Cardiac muscle cell (in vitro differentiated cells and primary cell): Measurements from ENCODE around the gene ALCAM. TPM values are rescaled to one million over a fixed set of nuclear protein-coding genes. Genes with fewer than 3 reads are reported as not detected.

ENCODE experiments used
- DNase-seq, 2 donors: peaks; one replicate each; pipeline versions ENCODE4 v3.0.0 to v3.0.0-alpha.2; 2010 to 2017; ENCODE audit warnings: low read depth in 1 of 2, low spot score in 1 of 2
- H3K27ac ChIP-seq: fragments of 200-600 bp; sonication (generic); 2 replicates; pipeline ENCODE4 v1.5.1; 2016
- H3K27me3 ChIP-seq: fragments of 200-600 bp; sonication (generic); 2 replicates; pipeline ENCODE4 v1.6.0; 2016; ENCODE audit warnings: control low read depth
- H3K36me3 ChIP-seq: fragments of 200-600 bp; sonication (generic); 2 replicates; pipeline ENCODE4 v1.5.1; 2016; ENCODE audit warnings: control low read depth
- H3K4me1 ChIP-seq: fragments of 200-600 bp; sonication (generic); 2 replicates; pipeline ENCODE4 v1.8.1; 2017; ENCODE audit warnings: low read depth, mild to moderate bottlenecking, mixed run types
- H3K4me3 ChIP-seq: fragments of 200-600 bp; sonication (generic); 2 replicates; pipeline ENCODE4 v1.5.1; 2016; ENCODE audit warnings: mild to moderate bottlenecking
- H3K9me3 ChIP-seq: fragments of 200-600 bp; sonication (generic); 2 replicates; pipeline ENCODE4 v1.5.1; 2017; ENCODE audit warnings: low read depth, mild to moderate bottlenecking, control low read depth
- CTCF ChIP-seq: IDR thresholded peaks from 2 replicates; pipeline ENCODE4 v1.5.1; 2012; ENCODE audit warnings: low read depth, mild to moderate bottlenecking, low read length
- polyA plus RNA-seq: library from polyadenylated mRNA; unstranded; fragments of >200 nt; fragmentation: Nextera tagmentation; extraction: Ambion mirVana; gene quantifications from 2 replicates; pipeline ENCODE4 v1.2.1, GENCODE V29; 2016
- total RNA-seq: library from RNA; depleted of rRNA; stranded (reverse); fragments of >200 nt; gene quantifications from 2 replicates; pipeline ENCODE4 v1.2.3, GENCODE V29; 2016

ALCAM gene
- total and polyA plus RNA-seq, 2 experiments from 2014 or later = 15.3 to 28.9 TPM

- Histone ChIP-seq H3K27me3 (peaks cover 12% of the 10 kb centered on the region), H3K27ac (no peak overlapping the region), H3K4me3 (peak overlapping the region; percentile 53), H3K9me3 (no peaks in the 10 kb centered on the region), H3K4me1 (no peaks in the 10 kb centered on the region), H3K36me3 (no peaks in the 10 kb centered on the region)
- DNase-seq = peak; percentile 35 to 69
- no peak for TF ChIP-seq CTCF
These were observed 2.1 kb downstream of the ALCAM start for GRCh38 chr3:105368566-105369499.

DNA sequence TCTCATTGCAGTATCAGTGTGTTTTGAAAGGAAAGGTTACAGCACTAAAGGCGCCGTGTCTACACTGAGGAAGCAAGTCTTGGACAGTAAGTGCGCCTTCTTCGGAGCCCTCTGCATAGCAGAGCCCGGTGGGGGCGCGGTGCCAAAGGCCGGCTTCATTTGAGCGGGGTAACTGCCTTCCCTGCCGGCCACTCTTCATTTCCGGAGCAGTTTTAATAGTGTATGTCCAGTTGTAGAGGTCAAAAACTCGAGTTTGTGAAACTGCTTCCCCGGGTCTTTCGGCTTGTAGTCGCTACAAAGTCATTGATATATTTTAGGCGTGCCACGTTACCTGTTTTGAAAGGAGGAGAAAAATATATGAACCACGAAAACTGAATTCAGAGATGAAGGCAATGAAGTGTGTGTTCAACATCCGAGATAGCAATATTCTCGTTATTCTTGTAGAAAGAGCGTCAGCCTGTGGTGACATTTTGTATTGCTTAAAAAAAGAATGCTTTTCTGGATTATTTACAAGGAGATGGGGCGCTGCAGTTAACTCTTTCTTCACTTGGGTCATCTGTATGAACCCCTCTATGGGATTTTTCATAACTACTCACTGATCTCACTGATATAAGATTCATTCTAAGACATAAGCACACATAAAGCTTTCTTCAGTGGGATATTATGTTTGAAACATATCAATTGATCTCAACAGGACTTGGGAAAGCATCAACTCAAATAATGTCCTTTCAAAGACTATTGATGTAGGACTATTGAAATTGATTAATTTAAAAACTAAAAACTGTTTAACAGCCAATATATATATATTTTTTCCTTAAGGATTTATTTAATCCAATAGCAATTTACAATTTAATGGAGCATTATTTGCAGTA is 3.0 kb downstream of the ALCAM start:
- Histone ChIP-seq H3K27ac (no peak overlapping the region), H3K4me3 (peak overlapping the region; percentile 53), H3K36me3 (no peaks in the 10 kb centered on the region), H3K27me3 (peaks cover 11% of the 10 kb centered on the region), H3K9me3 (no peaks in the 10 kb centered on the region), H3K4me1 (no peaks in the 10 kb centered on the region)
- peak; percentile 75 to 80 for DNase-seq
- TF ChIP-seq CTCF = peak; percentile 76

- no peaks in the 10 kb centered on the region for H3K4me1 ChIP-seq
- DNase-seq = no peak
- H3K36me3 ChIP-seq = no peaks in the 10 kb centered on the region
- H3K9me3 ChIP-seq = no peaks in the 10 kb centered on the region
- H3K4me3 ChIP-seq = no peak overlapping the region
- no peaks in the 10 kb centered on the region for H3K27me3 ChIP-seq
- no peak for TF ChIP-seq CTCF
- no peak overlapping the region for H3K27ac ChIP-seq
These were observed 6.7 kb downstream of the ALCAM start for GRCh38 chr3:105373383-105373782.

GRCh38 chr3:105375750-105376511 is 9.2 kb downstream of the ALCAM start:
- no peak for DNase-seq
- no peaks in the 10 kb centered on the region for H3K9me3 ChIP-seq
- no peak overlapping the region for H3K4me3 ChIP-seq
- no peaks in the 10 kb centered on the region for H3K36me3 ChIP-seq
- H3K27me3 ChIP-seq = no peaks in the 10 kb centered on the region
- TF ChIP-seq CTCF = no peak
- no peaks in the 10 kb centered on the region for H3K4me1 ChIP-seq
- no peak overlapping the region for H3K27ac ChIP-seq

- Histone ChIP-seq H3K9me3 (no peaks in the 10 kb centered on the region), H3K27ac (no peak overlapping the region), H3K36me3 (no peaks in the 10 kb centered on the region), H3K4me3 (no peak overlapping the region), H3K27me3 (no peaks in the 10 kb centered on the region), H3K4me1 (no peaks in the 10 kb centered on the region)
- no peak for TF ChIP-seq CTCF
- no peak for DNase-seq
These were observed 11.0 kb downstream of the ALCAM start for GRCh38 chr3:105377716-105378115.
